HG02763 (cell line): Measurements from ENCODE around the gene RNF181.
A peak's percentile ranks its signal among the peaks of the same experiment; 100 is the strongest.
"Not testable (repeated sequence)": the region's sequence is repeated elsewhere in the genome, so short reads cannot be mapped to it uniquely, and the experiment has no call there.

ENCODE experiments used
- ATAC-seq: cut with Tn5 transposase; IDR thresholded peaks from one replicate; pipeline ENCODE4 v1.9.1; 2021; ENCODE audit warnings: mild to moderate bottlenecking, moderate library complexity; ENCODE audit not compliant: unreplicated experiment

Gene RNF181

GRCh38 chr2:85611705-85612587 lies 16.4 kb downstream of the RNF181 start, which contains the start of gene C2orf68:
Gene C2orf68 (minus strand): TSS chr2:85612066. CDS start chr2:85611984, 82 bp downstream.
- ATAC-seq, result peak; percentile 79

GRCh38 chr2:85613717-85614515 lies 18.4 kb downstream of the RNF181 start:
- ATAC-seq, result no peak

- ATAC-seq, result not testable (repeated sequence)
Observed at GRCh38 chr2:85614757-85615156, 19.2 kb downstream of the RNF181 start.

- ATAC-seq, result no peak
Observed at GRCh38 chr2:85615413-85615728, 19.8 kb downstream of the RNF181 start.

GRCh38 chr2:85617723-85618122 lies 22.2 kb downstream of the RNF181 start:
- not testable (repeated sequence) for ATAC-seq

GRCh38 chr2:85619617-85620016 lies 24.1 kb downstream of the RNF181 start:
- no peak for ATAC-seq

GRCh38 chr2:85621338-85621737 lies 25.8 kb downstream of the RNF181 start:
- no peak for ATAC-seq

GRCh38 chr2:85623991-85624390 lies 28.4 kb downstream of the RNF181 start:
- no peak for ATAC-seq

GRCh38 chr2:85628658-85629057 lies 33.1 kb downstream of the RNF181 start:
- peak; percentile 45 for ATAC-seq

- ATAC-seq, result no peak
Observed at GRCh38 chr2:85631316-85631715, 35.8 kb downstream of the RNF181 start.

- no peak for ATAC-seq
Observed at GRCh38 chr2:85635011-85635410, 39.5 kb downstream of the RNF181 start.

- no peak for ATAC-seq
Observed at GRCh38 chr2:85635636-85636035, 40.1 kb downstream of the RNF181 start.

- peak; percentile 67 for ATAC-seq
Observed at GRCh38 chr2:85642725-85643124, 47.2 kb downstream of the RNF181 start.

GRCh38 chr2:85644909-85645308 lies 49.4 kb downstream of the RNF181 start:
- ATAC-seq, result no peak

- no peak for ATAC-seq
Observed at GRCh38 chr2:85646166-85646565, 50.6 kb downstream of the RNF181 start.
